GM18517 (cell line): ENCODE results near the gene DAP.
"Not testable (repeated sequence)": the region's sequence is repeated elsewhere in the genome, so short reads cannot be mapped to it uniquely, and the experiment has no call there.

Source experiments
- ATAC-seq: cut with Tn5 transposase; IDR thresholded peaks from one replicate; pipeline ENCODE4 v1.9.1; 2021; ENCODE audit warnings: mild to moderate bottlenecking, moderate library complexity; ENCODE audit not compliant: unreplicated experiment

DAP gene, protein sequence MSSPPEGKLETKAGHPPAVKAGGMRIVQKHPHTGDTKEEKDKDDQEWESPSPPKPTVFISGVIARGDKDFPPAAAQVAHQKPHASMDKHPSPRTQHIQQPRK

DNA sequence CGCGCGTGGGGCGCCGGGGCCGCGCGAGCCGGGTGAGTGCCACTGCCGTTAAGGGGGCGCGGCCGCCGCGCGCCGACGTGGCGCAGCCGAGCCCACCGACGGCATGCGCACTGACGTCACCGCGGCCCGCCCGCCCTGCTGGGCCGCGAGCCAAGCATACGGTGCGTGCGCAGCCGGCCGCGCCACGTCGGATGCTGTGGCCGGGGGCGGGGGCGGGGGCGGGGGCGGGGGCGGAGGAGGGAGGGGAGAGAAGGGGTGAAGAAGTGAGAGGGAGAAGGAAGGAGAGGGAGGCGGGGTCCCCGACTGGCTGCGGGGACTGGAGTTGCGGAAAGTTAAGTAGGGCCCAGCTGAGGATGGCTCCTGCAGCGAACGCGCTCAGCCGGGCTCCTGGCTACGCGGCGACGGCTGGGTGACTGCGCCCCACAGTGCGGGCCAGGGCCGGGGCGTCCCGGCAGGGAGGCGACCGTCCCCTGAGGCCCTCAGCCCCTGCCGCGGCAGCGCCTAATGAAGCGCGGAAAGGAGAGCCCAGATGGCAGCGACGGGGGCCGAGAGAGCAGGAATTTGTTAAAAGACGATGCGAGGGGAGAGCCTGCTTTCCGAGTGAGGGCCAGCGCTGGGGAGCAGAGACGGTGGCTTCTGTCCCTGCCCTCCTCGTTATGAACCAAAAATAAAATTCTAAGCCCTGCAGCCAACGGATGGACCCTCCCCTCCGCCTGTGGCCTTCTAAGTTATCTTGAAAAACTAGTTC, at the start of gene DAP:
DAP (minus strand) TSS at position 50 of the 748 bp plus-strand sequence. CDS start 166 bp downstream, outside the sequence.
- ATAC-seq = peak; percentile 57

GRCh38 chr5:10808347-10809226, 47.6 kb upstream of the DAP start:
- ATAC-seq = no peak

- ATAC-seq = no peak
These were observed 41.1 kb upstream of the DAP start for GRCh38 chr5:10801931-10802666.

DNA sequence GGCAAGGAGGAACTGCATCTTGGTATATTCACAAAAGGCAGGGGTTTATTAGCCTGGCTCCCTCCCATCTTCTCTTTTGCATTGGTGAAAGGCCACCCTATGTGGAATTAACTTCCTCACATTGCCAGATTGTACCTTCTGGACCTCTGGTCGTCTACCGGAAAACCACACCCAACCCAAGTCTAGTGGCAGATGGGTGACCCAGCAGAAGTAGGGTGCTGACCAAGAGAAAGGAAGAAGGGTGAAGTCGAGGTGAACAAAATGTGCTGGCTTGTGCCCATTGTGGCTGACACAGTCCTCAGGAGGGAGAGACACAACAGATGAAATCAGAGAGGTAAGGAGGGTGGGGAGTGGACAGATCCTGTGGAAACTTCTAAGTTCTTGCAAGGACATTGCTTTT, 39.8 kb upstream of the DAP start:
- ATAC-seq = no peak

DNA sequence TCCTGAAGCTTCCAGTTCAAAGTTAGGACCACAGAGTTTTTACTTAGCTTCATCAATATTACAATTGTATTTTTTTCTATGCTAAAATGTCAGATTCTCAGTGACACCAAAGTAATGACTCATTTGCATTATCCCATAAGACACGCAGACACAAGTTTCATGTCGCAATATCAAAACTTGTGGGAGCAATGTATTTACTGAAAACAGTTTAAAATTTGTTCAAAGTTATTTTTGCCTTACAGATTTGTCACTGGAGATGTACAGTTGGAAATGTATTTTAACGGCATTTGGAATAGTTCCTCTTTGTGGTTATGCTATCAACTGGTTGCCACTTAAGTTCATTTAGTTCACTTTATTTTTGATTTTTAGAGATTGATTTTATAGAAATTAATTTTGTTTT, 36.2 kb upstream of the DAP start:
- ATAC-seq = no peak

DNA sequence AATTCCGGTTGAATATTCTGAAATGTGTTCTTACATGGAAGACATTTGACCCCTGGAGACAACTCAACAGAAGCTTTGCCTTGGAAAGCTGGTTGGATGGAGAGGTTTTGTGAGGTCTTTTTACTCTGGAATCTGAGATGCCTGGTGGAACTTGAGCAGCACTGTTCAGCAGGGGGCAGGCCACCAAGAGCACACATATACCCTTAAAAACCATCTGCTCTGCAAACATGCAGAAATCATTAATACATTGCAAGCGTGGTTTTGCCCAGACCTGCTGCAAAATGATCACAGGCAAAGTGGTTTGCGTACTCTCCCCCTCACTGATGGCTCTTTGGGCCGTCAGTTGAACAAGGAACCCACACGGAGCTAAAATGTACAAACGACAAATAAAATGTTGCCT, 32.8 kb upstream of the DAP start:
- no peak for ATAC-seq

DNA sequence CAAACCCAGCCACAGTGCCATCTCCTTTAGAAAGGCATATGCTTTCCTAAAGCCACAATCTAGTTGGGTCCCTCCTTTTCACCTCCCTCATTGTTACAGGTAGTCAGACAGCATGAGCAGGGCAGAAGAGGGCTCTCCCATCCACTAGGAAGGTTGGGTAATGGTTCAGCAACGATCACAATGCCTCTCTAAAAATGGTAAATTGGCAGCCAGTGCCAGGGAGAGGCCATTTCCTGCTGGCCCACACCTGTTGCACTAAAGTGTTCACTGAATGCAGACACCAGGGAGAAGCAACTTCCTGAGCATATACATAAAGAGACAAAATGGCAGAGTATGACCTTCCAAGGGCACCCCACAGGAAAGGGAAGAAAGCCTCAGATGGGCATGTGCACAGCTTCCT, 31.3 kb upstream of the DAP start:
- no peak for ATAC-seq

- ATAC-seq = no peak
These were observed 28.7 kb upstream of the DAP start for GRCh38 chr5:10789726-10790125.

- no peak for ATAC-seq
These were observed 28.0 kb upstream of the DAP start for GRCh38 chr5:10789021-10789420.

DNA sequence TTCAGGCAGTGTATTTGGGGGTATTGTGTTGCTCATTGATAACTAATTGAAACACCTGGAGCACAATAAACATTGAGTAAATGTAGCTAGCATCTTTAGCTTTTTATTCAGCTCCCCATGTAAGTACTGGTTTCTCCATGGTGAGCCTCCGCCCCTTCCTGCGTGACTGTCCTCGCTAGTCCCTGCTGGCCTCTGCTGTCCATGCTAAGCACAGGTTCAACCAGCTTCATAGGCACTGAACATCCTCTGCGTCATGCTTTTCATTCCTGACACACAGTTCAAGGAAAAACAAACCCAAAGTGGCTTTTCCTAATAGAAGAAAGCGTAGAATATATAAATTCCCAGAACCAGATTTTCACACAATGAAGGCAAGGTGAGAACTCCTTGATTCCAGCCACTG, 27.3 kb upstream of the DAP start:
- ATAC-seq = no peak

- ATAC-seq = no peak
These were observed 25.8 kb upstream of the DAP start for GRCh38 chr5:10786835-10787234.

DNA sequence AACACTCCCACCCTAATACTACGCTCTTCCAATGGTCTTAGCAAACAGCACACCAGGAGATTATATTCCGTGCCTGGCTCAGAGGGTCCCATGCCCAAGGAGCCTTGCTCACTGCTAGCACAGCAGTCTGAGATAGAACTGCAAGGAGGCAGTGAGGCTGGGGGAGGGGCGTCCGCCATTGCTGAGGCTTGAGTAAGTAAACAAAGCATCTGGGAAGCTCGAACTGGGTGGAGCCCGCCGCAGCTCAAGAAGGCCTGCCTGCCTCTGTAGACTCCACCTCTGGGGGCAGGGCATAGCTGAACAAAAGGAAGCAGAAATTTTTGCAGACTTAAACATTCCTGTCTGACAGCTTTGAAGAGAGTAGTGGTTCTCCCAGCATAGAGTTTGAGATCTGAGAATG, 19.2 kb upstream of the DAP start:
- ATAC-seq = not testable (repeated sequence)

GRCh38 chr5:10779592-10779991, 18.6 kb upstream of the DAP start:
- no peak for ATAC-seq

DNA sequence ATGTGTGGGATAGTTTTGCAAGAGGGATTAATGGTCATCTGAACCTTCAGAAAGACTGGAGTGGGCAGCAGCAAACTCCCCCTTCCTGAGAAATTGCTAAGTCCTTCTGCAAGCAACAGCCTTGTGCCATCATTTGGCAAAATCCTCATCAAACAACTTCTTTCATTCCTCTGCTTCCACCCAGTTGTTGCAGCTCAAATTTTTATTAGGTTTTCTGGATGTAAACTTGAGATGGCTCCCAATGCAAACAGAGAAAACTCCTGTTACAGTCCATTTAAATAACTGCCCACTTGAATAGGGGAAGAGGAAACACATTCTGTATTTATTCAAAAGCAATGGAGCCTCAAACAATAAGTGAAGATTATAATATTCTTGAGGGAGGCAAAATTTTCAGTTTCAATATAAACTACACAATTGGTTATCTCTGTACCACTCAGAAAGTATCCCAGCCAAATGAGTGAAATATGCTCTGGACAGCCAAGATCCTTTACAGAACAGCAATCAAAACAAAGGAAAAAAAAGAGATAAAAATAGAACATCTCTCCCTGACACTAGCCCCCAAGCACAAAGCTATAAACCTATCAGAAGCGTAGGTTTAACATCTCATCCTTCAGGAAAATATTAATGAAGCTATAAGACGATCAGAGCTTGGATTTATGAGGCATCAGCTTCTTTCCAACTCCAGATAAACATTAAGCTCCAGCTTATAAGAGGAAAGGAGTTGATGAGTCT, 17.3 kb upstream of the DAP start:
- no peak for ATAC-seq

- no peak for ATAC-seq
These were observed 14.6 kb upstream of the DAP start for GRCh38 chr5:10775646-10776045.

- no peak for ATAC-seq
These were observed 12.0 kb upstream of the DAP start for GRCh38 chr5:10772901-10773585.

DNA sequence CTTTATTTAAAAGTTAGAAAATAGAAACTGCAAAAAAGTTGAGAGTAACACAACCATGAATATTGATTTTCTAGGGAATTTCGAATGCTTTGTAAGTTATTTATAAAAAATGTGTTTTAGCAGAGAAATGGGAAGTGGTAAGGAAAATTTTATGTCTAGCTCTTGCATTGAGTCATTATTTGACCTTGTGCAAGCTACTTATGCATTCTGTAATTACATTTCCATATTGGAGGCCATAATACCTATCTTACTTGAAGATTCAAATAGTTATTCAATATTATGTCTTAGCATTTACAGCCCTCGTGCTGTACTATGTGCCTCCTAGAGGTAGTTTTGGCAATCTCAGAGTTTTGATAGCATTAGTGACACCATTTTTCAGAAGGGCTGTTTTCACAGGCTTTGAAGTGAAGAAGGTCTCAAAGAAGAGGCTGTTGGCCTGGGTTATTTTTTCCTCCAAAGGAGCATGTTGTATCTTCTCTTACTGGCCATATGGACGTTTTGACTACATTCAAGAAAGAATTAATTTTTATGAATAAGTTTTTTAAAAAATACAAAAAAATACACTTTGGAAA, 7.4 kb upstream of the DAP start:
- no peak for ATAC-seq

- ATAC-seq = no peak
These were observed 1.9 kb upstream of the DAP start for GRCh38 chr5:10762776-10763500.
